SK-N-MC (cell line): ENCODE results near the gene KL.

ENCODE experiments used
- EZH2 ChIP-seq: fragments of 200-600 bp; sonication (generic); IDR thresholded peaks from one replicate; pipeline ENCODE4 v1.6.1; 2017; ENCODE audit warnings: antibody characterized with exemption
- FOXP2 ChIP-seq: optimal IDR thresholded peaks from 2 replicates; pipeline ENCODE3; 2011; ENCODE audit warnings: mild to moderate bottlenecking, moderate library complexity; ENCODE audit not compliant: insufficient read depth; ENCODE audit errors: extremely low read length, control extremely low read depth
- POLR2AphosphoS5 ChIP-seq: IDR thresholded peaks from 2 replicates; pipeline ENCODE4 v1.6.1; 2012; ENCODE audit warnings: mild to moderate bottlenecking, low read depth, low read length, borderline replicate concordance

DNA sequence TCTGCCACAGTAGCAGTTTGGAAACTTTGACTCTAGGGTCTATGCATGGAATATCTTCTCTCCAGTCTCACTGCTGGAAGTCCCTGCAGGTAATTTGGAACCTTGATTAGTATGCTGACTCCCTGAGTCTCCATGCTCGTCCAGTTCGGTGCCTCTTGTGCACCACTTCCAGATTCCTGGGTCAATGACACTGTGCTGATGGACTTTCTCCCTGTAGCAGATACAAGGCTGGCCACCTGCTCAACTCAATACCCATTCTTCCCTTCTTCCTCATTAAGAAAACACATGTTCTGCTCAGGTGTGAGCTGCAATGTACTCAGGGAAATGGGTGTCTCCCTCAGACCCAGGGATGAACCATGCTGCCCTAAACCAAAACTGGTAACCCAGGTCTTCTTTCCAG, 99.1 kb downstream of the KL start:
- TF ChIP-seq POLR2AphosphoS5 (no peak), EZH2 (no peak), FOXP2 (no peak)
